Ishikawa (cell line): ENCODE measurements around the gene SKP1.

Experiments used
- CEBPB ChIP-seq: IDR thresholded peaks from 2 replicates; pipeline ENCODE4 v1.6.1; 2012
- CREB1 ChIP-seq: IDR thresholded peaks from 2 replicates; pipeline ENCODE4 v1.6.1; 2012; ENCODE audit warnings: low read depth
- EGR1 ChIP-seq: IDR thresholded peaks from 2 replicates; pipeline ENCODE4 v1.6.1; 2012
- EP300 ChIP-seq: IDR thresholded peaks from 2 replicates; pipeline ENCODE4 v1.6.1; 2012; ENCODE audit warnings: borderline replicate concordance
- FOXM1 ChIP-seq: IDR thresholded peaks from 2 replicates; pipeline ENCODE4 v1.6.1; 2012; ENCODE audit warnings: low read depth, borderline replicate concordance
- MAX ChIP-seq: IDR thresholded peaks from 2 replicates; pipeline ENCODE4 v1.6.1; 2012
- NFIC ChIP-seq: IDR thresholded peaks from 2 replicates; pipeline ENCODE4 v1.6.1; 2012
- RAD21 ChIP-seq: IDR thresholded peaks from 2 replicates; pipeline ENCODE4 v1.6.1; 2012; ENCODE audit warnings: low read depth
- REST ChIP-seq: IDR thresholded peaks from 2 replicates; pipeline ENCODE4 v1.6.1; 2012; ENCODE audit warnings: low read depth, mild to moderate bottlenecking
- TAF1 ChIP-seq: IDR thresholded peaks from 2 replicates; pipeline ENCODE4 v1.6.1; 2012; ENCODE audit warnings: low read depth, mild to moderate bottlenecking
- TCF12 ChIP-seq: IDR thresholded peaks from 2 replicates; pipeline ENCODE4 v1.6.1; 2012; ENCODE audit warnings: low read depth
- TEAD4 ChIP-seq: IDR thresholded peaks from 2 replicates; pipeline ENCODE4 v1.6.1; 2012
- USF1 ChIP-seq: IDR thresholded peaks from 2 replicates; pipeline ENCODE4 v1.6.1; 2012
- YY1 ChIP-seq: IDR thresholded peaks from 2 replicates; pipeline ENCODE4 v1.6.1; 2012; ENCODE audit warnings: low read depth
- ZBTB7A ChIP-seq: IDR thresholded peaks from 2 replicates; pipeline ENCODE4 v1.6.1; 2012; ENCODE audit warnings: low read depth

Gene SKP1

GRCh38 chr5:134120386-134121138 lies 56.2 kb downstream of the SKP1 start:
- TF ChIP-seq TAF1, result no peak
- TF ChIP-seq USF1, result no peak
- no peak for TF ChIP-seq YY1
- TF ChIP-seq EGR1, result no peak
- no peak for TF ChIP-seq TEAD4
- TF ChIP-seq ZBTB7A, result no peak
- no peak for TF ChIP-seq CEBPB
- no peak for TF ChIP-seq RAD21
- no peak for TF ChIP-seq EP300
- TF ChIP-seq REST, result no peak
- no peak for TF ChIP-seq MAX
- TF ChIP-seq TCF12, result no peak
- TF ChIP-seq NFIC, result no peak
- no peak for TF ChIP-seq FOXM1
- no peak for TF ChIP-seq CREB1

- TF ChIP-seq CEBPB (no peak), MAX (no peak), RAD21 (no peak), CREB1 (no peak), TCF12 (no peak), ZBTB7A (no peak)
Observed at GRCh38 chr5:134119720-134120119, 57.0 kb downstream of the SKP1 start.

- no peak for TF ChIP-seq CEBPB
Observed at GRCh38 chr5:134118212-134118835, 58.4 kb downstream of the SKP1 start.

GRCh38 chr5:134116789-134117761 lies 59.7 kb downstream of the SKP1 start:
- TF ChIP-seq RAD21 (no peak), CEBPB (no peak), NFIC (no peak), YY1 (no peak), EP300 (no peak), USF1 (no peak), TCF12 (no peak), CREB1 (no peak), FOXM1 (no peak), TEAD4 (no peak), REST (no peak), MAX (no peak), ZBTB7A (no peak), TAF1 (no peak), EGR1 (no peak)

- TF ChIP-seq CREB1 (no peak), EP300 (no peak), REST (no peak), USF1 (no peak), TAF1 (no peak)
Observed at GRCh38 chr5:134116286-134116685, 60.5 kb downstream of the SKP1 start.
